GM23338 (cell line): ENCODE results near the gene ASIC5. TPM values are rescaled to one million over a fixed set of nuclear protein-coding genes. Genes with fewer than 3 reads are reported as not detected.
A peak's percentile ranks its signal among the peaks of the same experiment; 100 is the strongest.

Experiments
- ATAC-seq: fragments of 200-7000 bp; cut with Tn5 transposase; 3 replicates; pipeline ENCODE4 v1.9.1; 2020
- DNase-seq: peaks from one replicate; pipeline ENCODE4 v3.0.0-alpha.2; 2015; ENCODE audit warnings: low spot score
- H2AFZ ChIP-seq: fragments of 200-600 bp; sonication (generic); 2 replicates; pipeline ENCODE4 v1.8.0; 2016; ENCODE audit warnings: antibody characterized with exemption, mild to moderate bottlenecking, moderate library complexity
- H3F3A ChIP-seq: fragments of 200-600 bp; sonication (generic); replicated peaks from 2 replicates; pipeline ENCODE4 v1.8.0; 2017; ENCODE audit warnings: antibody characterized with exemption, mixed run types, low read depth
- H3K27ac ChIP-seq: fragments of 200-600 bp; sonication (generic); 2 replicates; pipeline ENCODE4 v1.6.1; 2016; ENCODE audit warnings: low read depth
- H3K27me3 ChIP-seq: fragments of 200-600 bp; sonication (generic); 2 replicates; pipeline ENCODE4 v1.8.0; 2016; ENCODE audit warnings: mild to moderate bottlenecking, mixed run types, moderate library complexity; ENCODE audit not compliant: insufficient read depth
- H3K36me3 ChIP-seq: fragments of 200-600 bp; sonication (generic); 2 replicates; pipeline ENCODE4 v1.8.0; 2016; ENCODE audit warnings: mild to moderate bottlenecking; ENCODE audit not compliant: insufficient read depth
- H3K4me1 ChIP-seq: fragments of 200-600 bp; sonication (generic); 2 replicates; pipeline ENCODE4 v1.8.0; 2016; ENCODE audit warnings: mild to moderate bottlenecking, moderate library complexity; ENCODE audit not compliant: insufficient read depth
- H3K4me2 ChIP-seq: fragments of 200-600 bp; sonication (generic); 2 replicates; pipeline ENCODE4 v1.7.1; 2017; ENCODE audit warnings: mixed run types
- H3K4me3 ChIP-seq: fragments of 200-600 bp; sonication (generic); 2 replicates; pipeline ENCODE4 v1.6.1; 2016; ENCODE audit warnings: mixed run types
- H3K79me2 ChIP-seq: fragments of 200-600 bp; sonication (generic); replicated peaks from 2 replicates; pipeline ENCODE4 v1.8.0; 2017; ENCODE audit warnings: mild to moderate bottlenecking; ENCODE audit not compliant: insufficient read depth
- H3K9me2 ChIP-seq: fragments of 200-600 bp; sonication (generic); 2 replicates; pipeline ENCODE4 v1.8.0; 2017; ENCODE audit not compliant: insufficient read depth
- H4K20me1 ChIP-seq: fragments of 200-600 bp; sonication (generic); replicated peaks from 2 replicates; pipeline ENCODE4 v1.8.0; 2017; ENCODE audit warnings: mild to moderate bottlenecking; ENCODE audit not compliant: insufficient read depth
- H3K27ac Mint-ChIP-seq: 2 replicates; pipeline ENCODE4 v1.8.0; 2020; ENCODE audit warnings: inconsistent platforms, mild to moderate bottlenecking, moderate library complexity, mixed read lengths
- H3K27me3 Mint-ChIP-seq: 3 replicates; pipeline ENCODE4 v1.8.0; 2022; ENCODE audit warnings: low read depth, mild to moderate bottlenecking, moderate library complexity, mixed read lengths, inconsistent platforms; ENCODE audit not compliant: insufficient read depth, poor library complexity
- H3K36me3 Mint-ChIP-seq: 3 replicates; pipeline ENCODE4 v1.8.0; 2021; ENCODE audit warnings: low read depth, mild to moderate bottlenecking, inconsistent platforms, moderate library complexity, mixed read lengths
- H3K4me1 Mint-ChIP-seq: 3 replicates; pipeline ENCODE4 v1.8.0; 2020; ENCODE audit warnings: mild to moderate bottlenecking, inconsistent platforms, mixed read lengths
- H3K4me3 Mint-ChIP-seq: 3 replicates; pipeline ENCODE4 v1.8.0; 2021; ENCODE audit warnings: moderate library complexity, mild to moderate bottlenecking, inconsistent platforms, mixed read lengths
- H3K9me3 Mint-ChIP-seq: 3 replicates; pipeline ENCODE4 v1.8.0; 2020; ENCODE audit warnings: moderate library complexity, mild to moderate bottlenecking, inconsistent platforms, mixed read lengths
- CREB1 ChIP-seq: fragments of 250-450 bp; sonication (Bioruptor Pico); IDR thresholded peaks from 2 replicates; pipeline ENCODE4 v1.5.0; 2020; ENCODE audit warnings: low read depth, mild to moderate bottlenecking, moderate library complexity
- EZH2phosphoT487 ChIP-seq: fragments of 200-600 bp; sonication (generic); IDR thresholded peaks from one replicate; pipeline ENCODE4 v1.8.1; 2018; ENCODE audit warnings: antibody characterized with exemption; ENCODE audit not compliant: unreplicated experiment
- NANOG ChIP-seq: IDR thresholded peaks from 2 replicates; pipeline ENCODE4 v1.6.1; 2016; ENCODE audit warnings: antibody characterized with exemption, borderline replicate concordance
- STAT1 ChIP-seq: IDR thresholded peaks from one replicate; pipeline ENCODE4 v1.6.1; 2016; ENCODE audit warnings: antibody characterized with exemption; ENCODE audit not compliant: unreplicated experiment
- polyA plus RNA-seq: library from polyadenylated mRNA; unstranded; fragments of >200 nt; fragmentation: Nextera tagmentation; extraction: Ambion mirVana; gene quantifications from 2 replicates; pipeline ENCODE4 v1.2.1, GENCODE V29; 2016
- total RNA-seq: library from RNA; depleted of rRNA; stranded (reverse); fragments of >200 nt; shearing (Covaris generic); gene quantifications from 2 replicates; pipeline ENCODE4 v1.2.3, GENCODE V29; 2014
- TF ChIP-seq, protein P1 (sequence below): fragments of 250-450 bp; sonication (Bioruptor Pico); IDR thresholded peaks from 2 replicates; pipeline ENCODE4 v1.5.0; 2020; ENCODE audit warnings: mild to moderate bottlenecking, moderate library complexity
- TF ChIP-seq, protein P2 (sequence below), 2 experiments: fragments of 200-600 bp in 1 of 2; sonication (generic) in 1 of 2; conservative IDR thresholded peaks; 2 replicates each; pipeline versions ENCODE4 v1.5.1 to v1.6.1; 2016 to 2017; ENCODE audit warnings: antibody characterized with exemption in 2 of 2, low read depth in 2 of 2, mild to moderate bottlenecking in 2 of 2, moderate library complexity in 1 of 2
- TF ChIP-seq, protein P3 (sequence below): IDR thresholded peaks from one replicate; pipeline ENCODE4 v1.6.1; 2018; ENCODE audit warnings: antibody characterized with exemption; ENCODE audit not compliant: unreplicated experiment
- TF ChIP-seq, protein P4 (sequence below): IDR thresholded peaks from 2 replicates; pipeline ENCODE4 v1.6.1; 2016; ENCODE audit warnings: antibody characterized with exemption

ASIC5 gene
- total and polyA plus RNA-seq, 2 experiments from 2014 or later = not detected

DNA sequence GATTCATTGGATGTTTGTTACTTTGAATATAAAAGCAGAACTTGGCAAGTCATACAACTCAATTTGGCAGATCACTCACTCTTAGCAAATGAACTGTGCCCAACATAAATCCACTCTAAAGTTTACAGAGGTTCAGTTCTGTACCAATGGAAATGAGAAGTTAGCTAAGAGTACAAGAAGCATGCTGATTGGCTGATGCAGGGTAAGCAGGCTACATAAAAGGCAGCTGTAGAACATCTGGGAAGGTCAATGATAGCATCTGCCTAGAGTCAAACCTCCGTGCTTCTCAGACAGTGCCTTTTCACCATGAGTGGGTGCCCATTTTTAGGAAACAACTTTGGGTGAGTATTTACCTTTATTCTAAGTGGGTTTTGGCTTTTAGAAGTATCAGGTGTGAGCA is 37.4 kb upstream of the ASIC5 start, which contains the start of gene TDO2:
Gene TDO2 (plus strand): TSS at position 244 of the 400 bp plus-strand sequence. CDS start 63 bp downstream, at position 307.
- Histone ChIP-seq H3F3A (no peaks in the 10 kb centered on the region), H3K27ac (no peak within 1 kb of the TSS), H3K4me1 (peaks cover 22% of the 10 kb centered on the region), H2AFZ (no peak within 1 kb of the TSS), H3K4me2 (peak within 1 kb of the TSS; percentile 10; the same call in 1 of the 2 replicates), H3K36me3 (no peaks in the 10 kb centered on the region), H3K79me2 (no peaks in the 10 kb centered on the region), H3K27me3 (no peaks in the 10 kb centered on the region), H3K4me3 (no peak within 1 kb of the TSS), H4K20me1 (no peaks in the 10 kb centered on the region), H3K9me2 (no peaks in the 10 kb centered on the region)
- Mint-ChIP-seq H3K36me3 (0 out of 3 replicates have a peak, but pooled peaks cover under 1% of the 10 kb centered on the region), H3K4me3 (no peak within 1 kb of the TSS), H3K27me3 (no peaks in the 10 kb centered on the region), H3K9me3 (peaks cover 4% of the 10 kb centered on the region; the same call in 1 of the 3 replicates), H3K27ac (peak within 1 kb of the TSS; percentile 42; the same call in 1 of the 2 replicates), H3K4me1 (peaks cover 26% of the 10 kb centered on the region)
- DNase-seq (no peak), ATAC-seq (no peak)
- TF ChIP-seq NANOG (no peak), EZH2phosphoT487 (no peak), CREB1 (CRISPR knock-in tag) (no peak), STAT1 (no peak)
- TF ChIP-seq, protein P1, sequence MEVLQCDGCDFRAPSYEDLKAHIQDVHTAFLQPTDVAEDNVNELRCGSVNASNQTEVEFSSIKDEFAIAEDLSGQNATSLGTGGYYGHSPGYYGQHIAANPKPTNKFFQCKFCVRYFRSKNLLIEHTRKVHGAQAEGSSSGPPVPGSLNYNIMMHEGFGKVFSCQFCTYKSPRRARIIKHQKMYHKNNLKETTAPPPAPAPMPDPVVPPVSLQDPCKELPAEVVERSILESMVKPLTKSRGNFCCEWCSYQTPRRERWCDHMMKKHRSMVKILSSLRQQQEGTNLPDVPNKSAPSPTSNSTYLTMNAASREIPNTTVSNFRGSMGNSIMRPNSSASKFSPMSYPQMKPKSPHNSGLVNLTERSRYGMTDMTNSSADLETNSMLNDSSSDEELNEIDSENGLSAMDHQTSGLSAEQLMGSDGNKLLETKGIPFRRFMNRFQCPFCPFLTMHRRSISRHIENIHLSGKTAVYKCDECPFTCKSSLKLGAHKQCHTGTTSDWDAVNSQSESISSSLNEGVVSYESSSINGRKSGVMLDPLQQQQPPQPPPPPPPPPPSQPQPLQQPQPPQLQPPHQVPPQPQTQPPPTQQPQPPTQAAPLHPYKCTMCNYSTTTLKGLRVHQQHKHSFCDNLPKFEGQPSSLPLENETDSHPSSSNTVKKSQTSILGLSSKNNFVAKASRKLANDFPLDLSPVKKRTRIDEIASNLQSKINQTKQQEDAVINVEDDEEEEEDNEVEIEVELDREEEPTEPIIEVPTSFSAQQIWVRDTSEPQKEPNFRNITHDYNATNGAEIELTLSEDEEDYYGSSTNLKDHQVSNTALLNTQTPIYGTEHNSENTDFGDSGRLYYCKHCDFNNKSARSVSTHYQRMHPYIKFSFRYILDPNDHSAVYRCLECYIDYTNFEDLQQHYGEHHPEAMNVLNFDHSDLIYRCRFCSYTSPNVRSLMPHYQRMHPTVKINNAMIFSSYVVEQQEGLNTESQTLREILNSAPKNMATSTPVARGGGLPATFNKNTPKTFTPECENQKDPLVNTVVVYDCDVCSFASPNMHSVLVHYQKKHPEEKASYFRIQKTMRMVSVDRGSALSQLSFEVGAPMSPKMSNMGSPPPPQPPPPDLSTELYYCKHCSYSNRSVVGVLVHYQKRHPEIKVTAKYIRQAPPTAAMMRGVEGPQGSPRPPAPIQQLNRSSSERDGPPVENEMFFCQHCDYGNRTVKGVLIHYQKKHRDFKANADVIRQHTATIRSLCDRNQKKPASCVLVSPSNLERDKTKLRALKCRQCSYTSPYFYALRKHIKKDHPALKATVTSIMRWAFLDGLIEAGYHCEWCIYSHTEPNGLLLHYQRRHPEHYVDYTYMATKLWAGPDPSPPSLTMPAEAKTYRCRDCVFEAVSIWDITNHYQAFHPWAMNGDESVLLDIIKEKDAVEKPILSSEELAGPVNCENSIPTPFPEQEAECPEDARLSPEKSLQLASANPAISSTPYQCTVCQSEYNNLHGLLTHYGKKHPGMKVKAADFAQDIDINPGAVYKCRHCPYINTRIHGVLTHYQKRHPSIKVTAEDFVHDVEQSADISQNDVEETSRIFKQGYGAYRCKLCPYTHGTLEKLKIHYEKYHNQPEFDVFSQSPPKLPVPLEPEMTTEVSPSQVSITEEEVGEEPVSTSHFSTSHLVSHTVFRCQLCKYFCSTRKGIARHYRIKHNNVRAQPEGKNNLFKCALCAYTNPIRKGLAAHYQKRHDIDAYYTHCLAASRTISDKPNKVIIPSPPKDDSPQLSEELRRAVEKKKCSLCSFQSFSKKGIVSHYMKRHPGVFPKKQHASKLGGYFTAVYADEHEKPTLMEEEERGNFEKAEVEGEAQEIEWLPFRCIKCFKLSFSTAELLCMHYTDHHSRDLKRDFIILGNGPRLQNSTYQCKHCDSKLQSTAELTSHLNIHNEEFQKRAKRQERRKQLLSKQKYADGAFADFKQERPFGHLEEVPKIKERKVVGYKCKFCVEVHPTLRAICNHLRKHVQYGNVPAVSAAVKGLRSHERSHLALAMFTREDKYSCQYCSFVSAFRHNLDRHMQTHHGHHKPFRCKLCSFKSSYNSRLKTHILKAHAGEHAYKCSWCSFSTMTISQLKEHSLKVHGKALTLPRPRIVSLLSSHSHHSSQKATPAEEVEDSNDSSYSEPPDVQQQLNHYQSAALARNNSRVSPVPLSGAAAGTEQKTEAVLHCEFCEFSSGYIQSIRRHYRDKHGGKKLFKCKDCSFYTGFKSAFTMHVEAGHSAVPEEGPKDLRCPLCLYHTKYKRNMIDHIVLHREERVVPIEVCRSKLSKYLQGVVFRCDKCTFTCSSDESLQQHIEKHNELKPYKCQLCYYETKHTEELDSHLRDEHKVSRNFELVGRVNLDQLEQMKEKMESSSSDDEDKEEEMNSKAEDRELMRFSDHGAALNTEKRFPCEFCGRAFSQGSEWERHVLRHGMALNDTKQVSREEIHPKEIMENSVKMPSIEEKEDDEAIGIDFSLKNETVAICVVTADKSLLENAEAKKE (CRISPR knock-in tag) = no peak
- TF ChIP-seq, protein P2, sequence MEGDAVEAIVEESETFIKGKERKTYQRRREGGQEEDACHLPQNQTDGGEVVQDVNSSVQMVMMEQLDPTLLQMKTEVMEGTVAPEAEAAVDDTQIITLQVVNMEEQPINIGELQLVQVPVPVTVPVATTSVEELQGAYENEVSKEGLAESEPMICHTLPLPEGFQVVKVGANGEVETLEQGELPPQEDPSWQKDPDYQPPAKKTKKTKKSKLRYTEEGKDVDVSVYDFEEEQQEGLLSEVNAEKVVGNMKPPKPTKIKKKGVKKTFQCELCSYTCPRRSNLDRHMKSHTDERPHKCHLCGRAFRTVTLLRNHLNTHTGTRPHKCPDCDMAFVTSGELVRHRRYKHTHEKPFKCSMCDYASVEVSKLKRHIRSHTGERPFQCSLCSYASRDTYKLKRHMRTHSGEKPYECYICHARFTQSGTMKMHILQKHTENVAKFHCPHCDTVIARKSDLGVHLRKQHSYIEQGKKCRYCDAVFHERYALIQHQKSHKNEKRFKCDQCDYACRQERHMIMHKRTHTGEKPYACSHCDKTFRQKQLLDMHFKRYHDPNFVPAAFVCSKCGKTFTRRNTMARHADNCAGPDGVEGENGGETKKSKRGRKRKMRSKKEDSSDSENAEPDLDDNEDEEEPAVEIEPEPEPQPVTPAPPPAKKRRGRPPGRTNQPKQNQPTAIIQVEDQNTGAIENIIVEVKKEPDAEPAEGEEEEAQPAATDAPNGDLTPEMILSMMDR (conservative IDR thresholded peaks at IDR 0.05; ENCODE audit: low read depth in 2 of 2) = no peak
- TF ChIP-seq, protein P3, sequence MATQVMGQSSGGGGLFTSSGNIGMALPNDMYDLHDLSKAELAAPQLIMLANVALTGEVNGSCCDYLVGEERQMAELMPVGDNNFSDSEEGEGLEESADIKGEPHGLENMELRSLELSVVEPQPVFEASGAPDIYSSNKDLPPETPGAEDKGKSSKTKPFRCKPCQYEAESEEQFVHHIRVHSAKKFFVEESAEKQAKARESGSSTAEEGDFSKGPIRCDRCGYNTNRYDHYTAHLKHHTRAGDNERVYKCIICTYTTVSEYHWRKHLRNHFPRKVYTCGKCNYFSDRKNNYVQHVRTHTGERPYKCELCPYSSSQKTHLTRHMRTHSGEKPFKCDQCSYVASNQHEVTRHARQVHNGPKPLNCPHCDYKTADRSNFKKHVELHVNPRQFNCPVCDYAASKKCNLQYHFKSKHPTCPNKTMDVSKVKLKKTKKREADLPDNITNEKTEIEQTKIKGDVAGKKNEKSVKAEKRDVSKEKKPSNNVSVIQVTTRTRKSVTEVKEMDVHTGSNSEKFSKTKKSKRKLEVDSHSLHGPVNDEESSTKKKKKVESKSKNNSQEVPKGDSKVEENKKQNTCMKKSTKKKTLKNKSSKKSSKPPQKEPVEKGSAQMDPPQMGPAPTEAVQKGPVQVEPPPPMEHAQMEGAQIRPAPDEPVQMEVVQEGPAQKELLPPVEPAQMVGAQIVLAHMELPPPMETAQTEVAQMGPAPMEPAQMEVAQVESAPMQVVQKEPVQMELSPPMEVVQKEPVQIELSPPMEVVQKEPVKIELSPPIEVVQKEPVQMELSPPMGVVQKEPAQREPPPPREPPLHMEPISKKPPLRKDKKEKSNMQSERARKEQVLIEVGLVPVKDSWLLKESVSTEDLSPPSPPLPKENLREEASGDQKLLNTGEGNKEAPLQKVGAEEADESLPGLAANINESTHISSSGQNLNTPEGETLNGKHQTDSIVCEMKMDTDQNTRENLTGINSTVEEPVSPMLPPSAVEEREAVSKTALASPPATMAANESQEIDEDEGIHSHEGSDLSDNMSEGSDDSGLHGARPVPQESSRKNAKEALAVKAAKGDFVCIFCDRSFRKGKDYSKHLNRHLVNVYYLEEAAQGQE = no peak
- TF ChIP-seq, protein P4, sequence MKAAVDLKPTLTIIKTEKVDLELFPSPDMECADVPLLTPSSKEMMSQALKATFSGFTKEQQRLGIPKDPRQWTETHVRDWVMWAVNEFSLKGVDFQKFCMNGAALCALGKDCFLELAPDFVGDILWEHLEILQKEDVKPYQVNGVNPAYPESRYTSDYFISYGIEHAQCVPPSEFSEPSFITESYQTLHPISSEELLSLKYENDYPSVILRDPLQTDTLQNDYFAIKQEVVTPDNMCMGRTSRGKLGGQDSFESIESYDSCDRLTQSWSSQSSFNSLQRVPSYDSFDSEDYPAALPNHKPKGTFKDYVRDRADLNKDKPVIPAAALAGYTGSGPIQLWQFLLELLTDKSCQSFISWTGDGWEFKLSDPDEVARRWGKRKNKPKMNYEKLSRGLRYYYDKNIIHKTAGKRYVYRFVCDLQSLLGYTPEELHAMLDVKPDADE = no peak
